ENCODE measurements around the gene ACTN4.

Gene ACTN4

DNA sequence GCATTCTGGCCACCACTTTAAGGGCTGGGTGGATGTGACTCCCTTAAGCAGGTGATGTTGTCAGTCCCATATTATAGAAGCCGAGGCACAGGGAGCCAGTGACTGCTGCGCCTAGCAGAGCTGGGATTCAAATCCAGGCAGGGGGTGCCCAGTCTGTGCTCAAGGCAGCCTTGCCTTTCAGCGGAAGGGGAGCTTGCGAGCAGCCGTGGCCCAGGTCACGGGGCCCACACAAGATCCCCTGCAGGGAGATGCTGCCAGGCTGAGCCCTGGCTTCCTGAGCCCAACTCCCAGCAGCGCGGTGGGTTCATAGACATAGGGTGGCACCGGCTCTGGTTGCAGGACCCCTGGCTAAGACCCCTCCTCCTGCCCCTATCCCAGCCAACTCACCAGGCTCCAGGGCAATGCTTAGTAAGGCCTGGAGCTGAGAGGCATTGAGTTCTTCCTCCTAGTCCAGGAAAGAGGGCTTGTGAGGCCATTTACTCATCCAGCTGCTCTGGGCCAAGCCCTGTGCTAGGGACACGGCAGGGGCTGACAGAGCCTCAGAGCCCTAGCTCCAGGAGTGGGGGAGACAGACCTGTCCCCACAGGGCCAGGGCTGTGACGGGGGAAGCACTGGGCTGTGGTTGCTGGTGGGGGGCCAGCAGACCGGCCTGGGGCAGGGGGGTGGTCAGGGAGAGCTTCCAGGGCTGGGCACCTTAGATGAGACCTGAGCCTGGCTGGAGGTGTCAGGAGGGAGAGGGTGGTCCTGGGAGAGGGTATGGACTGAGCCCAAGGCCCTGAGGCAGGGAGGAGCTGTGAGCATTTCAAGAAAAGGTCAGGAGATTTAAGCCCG, 87.2 kb downstream of the ACTN4 start:
- in situ Hi-C loops (cut with HindIII; ENCODE audit: low sequenced_read_pairs) = no loop called here

- in situ Hi-C loops (cut with HindIII; ENCODE audit: low sequenced_read_pairs) = no loop called here
Measured at GRCh38 chr19:38735257-38735686, 87.8 kb downstream of the ACTN4 start.

DNA sequence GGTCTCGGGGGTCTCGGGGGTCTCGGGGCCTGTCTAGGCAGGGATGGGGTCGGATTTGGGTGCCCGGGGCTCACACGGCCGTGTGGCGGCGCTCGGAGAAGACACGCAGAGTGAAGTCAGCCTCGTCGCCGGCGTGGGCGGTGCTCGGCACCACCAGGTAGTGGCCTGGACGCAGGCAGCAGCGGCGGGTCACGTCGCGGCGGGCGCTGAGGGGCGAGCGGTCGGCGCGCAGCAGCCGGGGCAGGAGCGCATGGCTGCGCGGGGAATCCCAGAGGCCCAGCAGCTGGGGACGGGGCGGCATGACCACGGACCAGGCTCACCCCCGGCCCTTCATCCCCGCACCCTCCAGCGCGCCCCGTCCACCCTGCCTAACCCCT, 88.6 kb downstream of the ACTN4 start:
- in situ Hi-C loops (cut with HindIII; ENCODE audit: low sequenced_read_pairs) = no loop called here

DNA sequence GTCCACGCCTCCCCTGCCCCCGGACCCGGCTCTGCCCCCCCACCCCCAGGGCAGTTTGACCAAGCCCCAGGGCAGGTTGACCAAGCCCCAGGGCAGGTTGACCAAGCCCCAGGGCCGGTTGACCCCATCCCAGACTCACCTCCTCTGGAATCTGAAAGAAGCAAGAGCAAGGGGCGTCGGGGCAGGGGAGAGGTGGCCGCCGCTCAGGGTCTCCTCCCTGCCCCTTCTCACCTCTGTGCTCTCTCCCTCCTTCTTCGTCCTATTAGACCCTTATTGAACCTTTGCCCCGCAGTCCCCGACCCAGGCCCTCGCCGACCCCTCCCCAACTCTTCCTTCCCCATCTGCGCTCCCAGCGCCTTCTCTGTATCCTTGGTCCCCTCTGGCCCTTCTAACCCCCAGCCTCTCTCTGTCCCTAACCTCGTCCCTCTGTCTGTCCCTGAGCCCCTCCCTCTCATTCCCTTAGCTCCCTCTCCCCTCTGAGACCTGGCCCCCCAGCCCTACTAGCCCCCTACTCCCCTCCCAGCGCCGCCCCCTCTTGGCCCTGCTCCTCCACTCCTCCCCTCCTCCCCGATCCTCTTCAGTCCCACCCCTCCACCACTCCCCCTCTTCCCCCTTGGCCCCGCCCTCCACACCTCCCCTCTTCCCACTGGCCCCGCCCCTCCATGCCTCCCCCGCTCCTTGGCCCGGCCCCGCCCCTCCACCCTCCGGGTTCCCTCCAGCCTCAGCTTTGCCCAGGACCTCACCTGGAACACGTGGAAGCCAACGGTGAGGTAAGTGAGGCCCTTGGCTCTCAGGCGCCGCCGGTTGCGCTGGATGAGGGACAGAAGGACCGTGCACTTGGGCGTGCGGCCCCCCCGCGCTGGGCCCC, 89.2 kb downstream of the ACTN4 start:
- in situ Hi-C loops (cut with HindIII; ENCODE audit: low sequenced_read_pairs) = no loop called here

DNA sequence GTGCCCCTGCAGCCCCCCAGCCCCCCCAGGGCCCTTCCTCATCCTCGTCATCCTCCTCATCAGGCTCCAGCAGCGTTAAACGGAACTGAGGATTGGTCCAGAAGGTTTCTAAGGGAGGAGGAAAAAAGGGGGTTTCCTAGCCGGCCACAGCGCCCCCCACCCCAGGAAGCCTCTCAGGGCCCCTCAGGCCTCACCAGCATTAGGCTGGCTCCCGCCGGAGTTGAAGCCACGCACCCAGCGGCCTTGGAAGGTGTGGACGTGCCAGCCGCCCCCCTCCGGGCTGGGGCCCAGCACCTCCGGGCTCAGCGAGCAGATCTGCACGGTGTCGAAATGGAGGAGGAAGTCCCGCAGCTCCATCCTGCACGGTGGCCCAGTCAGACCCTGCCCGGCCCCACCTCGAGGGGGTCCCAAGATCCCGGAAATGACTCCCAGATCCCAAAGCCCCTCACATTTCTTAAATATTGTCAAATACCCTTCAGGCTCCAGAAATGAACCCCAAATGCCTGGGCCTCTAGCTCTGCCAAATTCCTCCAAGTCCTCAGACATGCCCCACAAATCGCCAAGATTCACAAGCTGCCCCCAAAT, 89.9 kb downstream of the ACTN4 start:
- in situ Hi-C loops (cut with HindIII; ENCODE audit: low sequenced_read_pairs) = no loop called here

GRCh38 chr19:38737921-38738737, 90.7 kb downstream of the ACTN4 start:
- in situ Hi-C loops (cut with HindIII; ENCODE audit: low sequenced_read_pairs) = no loop called here

DNA sequence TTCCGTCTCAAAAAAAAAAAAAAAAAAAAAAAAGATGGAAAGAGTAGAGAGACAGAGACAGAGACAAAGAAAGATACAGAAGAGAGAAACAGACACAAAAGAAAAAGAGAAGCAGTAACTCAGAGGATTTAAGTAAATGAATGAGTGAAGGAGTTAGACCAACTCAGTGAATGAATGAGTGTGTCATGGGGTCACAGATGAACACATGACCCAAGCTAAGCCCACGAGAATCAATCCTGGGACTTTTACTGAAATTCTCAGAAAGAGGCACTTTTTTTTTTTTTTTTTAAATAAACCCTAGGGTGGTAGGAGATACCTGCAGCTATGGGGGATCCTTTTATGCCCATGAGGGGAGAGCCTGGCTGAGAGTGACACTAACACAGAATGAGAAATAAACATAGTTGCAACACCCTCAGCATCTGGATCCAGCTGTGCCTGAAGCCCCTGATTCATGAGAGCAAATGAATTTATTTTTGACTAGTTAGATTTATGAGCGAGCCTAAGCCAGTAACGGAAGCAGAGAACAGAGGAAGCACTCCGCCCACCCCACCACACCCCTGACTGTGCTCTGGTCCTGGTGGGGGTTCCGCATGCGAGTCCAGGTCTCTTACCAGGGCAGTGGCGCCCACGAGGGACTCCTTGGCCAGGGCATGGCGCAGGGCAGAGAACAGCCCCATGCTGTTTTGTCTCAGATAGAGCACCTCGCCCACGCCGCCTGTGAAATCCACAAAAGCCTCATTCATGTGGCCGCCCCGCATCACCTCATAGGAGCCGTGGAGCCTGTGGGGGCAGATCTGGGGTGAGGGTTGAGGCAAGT, 92.2 kb downstream of the ACTN4 start:
- in situ Hi-C loops (cut with HindIII; ENCODE audit: low sequenced_read_pairs) = no loop called here

DNA sequence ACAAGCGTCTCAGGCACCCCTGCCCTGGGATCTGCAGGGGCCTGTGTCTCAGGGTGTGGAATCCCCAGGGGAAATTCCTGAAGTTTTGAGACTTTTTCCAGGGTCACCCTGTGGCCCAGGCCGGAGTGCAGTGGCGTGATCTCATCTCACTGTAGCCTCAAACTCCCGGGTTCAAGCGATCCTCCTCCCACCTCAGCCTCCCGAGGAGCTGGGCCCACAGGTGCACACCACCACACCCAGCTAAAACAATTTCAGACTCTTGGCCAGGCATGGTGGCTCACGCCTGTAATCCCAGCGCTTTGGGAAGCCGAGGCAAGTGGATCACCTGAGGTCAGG, 92.8 kb downstream of the ACTN4 start:
- in situ Hi-C loops (cut with HindIII; ENCODE audit: low sequenced_read_pairs) = no loop called here

- in situ Hi-C loops (cut with HindIII; ENCODE audit: low sequenced_read_pairs) = no loop called here
Measured at GRCh38 chr19:38740932-38741331, 93.5 kb downstream of the ACTN4 start.

- in situ Hi-C loops (cut with HindIII; ENCODE audit: low sequenced_read_pairs) = no loop called here
Measured at GRCh38 chr19:38741670-38742069, 94.2 kb downstream of the ACTN4 start.

- in situ Hi-C loops (cut with HindIII; ENCODE audit: low sequenced_read_pairs) = no loop called here
Measured at GRCh38 chr19:38742296-38742695, 94.8 kb downstream of the ACTN4 start.

GRCh38 chr19:38742906-38743305, 95.5 kb downstream of the ACTN4 start:
- in situ Hi-C loops (cut with HindIII; ENCODE audit: low sequenced_read_pairs) = no loop called here

GRCh38 chr19:38743394-38744297, 96.2 kb downstream of the ACTN4 start:
- in situ Hi-C loops (cut with HindIII; ENCODE audit: low sequenced_read_pairs) = no loop called here

GRCh38 chr19:38744298-38744681, 96.8 kb downstream of the ACTN4 start, which contains the start of gene CAPN12:
TSS of gene CAPN12 (minus strand) at chr19:38744474. CDS start at chr19:38744165, 309 bp downstream.
- in situ Hi-C loops (cut with HindIII; ENCODE audit: low sequenced_read_pairs) = no loop called here

GRCh38 chr19:38744874-38745273, 97.4 kb downstream of the ACTN4 start:
- in situ Hi-C loops (cut with HindIII; ENCODE audit: low sequenced_read_pairs) = no loop called here

GRCh38 chr19:38745316-38745715, 97.9 kb downstream of the ACTN4 start:
- in situ Hi-C loops (cut with HindIII; ENCODE audit: low sequenced_read_pairs) = no loop called here

DNA sequence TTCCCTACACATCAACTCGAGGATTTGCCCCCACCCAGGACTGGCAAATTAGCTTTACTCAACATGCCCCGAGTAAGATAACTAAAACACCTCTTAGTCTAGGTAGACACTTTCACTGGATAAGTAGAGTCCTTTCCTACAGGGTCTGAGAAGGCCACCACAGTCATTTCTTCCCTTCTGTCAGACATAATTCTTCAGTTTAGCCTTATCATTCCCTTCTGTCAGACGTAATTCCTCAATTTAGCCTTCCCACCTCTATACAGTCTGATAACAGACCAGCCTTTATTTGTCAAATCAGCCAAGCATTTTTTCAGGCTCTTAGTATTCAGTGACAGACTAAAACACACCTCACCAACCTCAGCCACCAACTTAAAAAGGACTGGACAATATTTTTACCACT, 106.3 kb downstream of the ACTN4 start:
- in situ Hi-C loops (cut with HindIII; ENCODE audit: low sequenced_read_pairs) = loop anchor here (25.0 kb wide), 1 partner anchor 159 kb away; the partner anchor contains the start of gene CCER2

- in situ Hi-C loops (cut with HindIII; ENCODE audit: low sequenced_read_pairs) = loop anchor here (25.0 kb wide), 1 partner anchor 158 kb away; the partner anchor contains the start of gene CCER2
Measured at GRCh38 chr19:38754196-38754595, 106.7 kb downstream of the ACTN4 start.

GRCh38 chr19:38759590-38760003, 112.1 kb downstream of the ACTN4 start:
- in situ Hi-C loops (cut with HindIII; ENCODE audit: low sequenced_read_pairs) = loop anchor here (25.0 kb wide), 1 partner anchor 153 kb away; the partner anchor contains the start of gene CCER2

All from endothelial cell of hepatic sinusoid (primary cell).